Body of pancreas (tissue), 4 donors: ENCODE results near the gene CNOT6. TPM values are rescaled to one million over a fixed set of nuclear protein-coding genes. Genes with fewer than 3 reads are reported as not detected.
"Not testable (repeated sequence)": the region's sequence is repeated elsewhere in the genome, so short reads cannot be mapped to it uniquely, and the experiment has no call there.

Experiments
- ATAC-seq: fragments of 150-250 bp; one replicate; pipeline ENCODE4 v1.9.1; 2016
- DNase-seq, 4 donors: peaks; one replicate each; pipeline ENCODE4 v3.0.0-alpha.2; 2019
- H3K27ac ChIP-seq, 4 donors: fragments of 200-600 bp; sonication (generic); 1 replicate in 3 of 4; 2 replicates in 1 of 4; pipeline versions ENCODE4 v1.5.1 to v1.6.1; 2016 to 2019; ENCODE audit warnings: mild to moderate bottlenecking in 1 of 4, mixed read lengths in 1 of 4, moderate library complexity in 1 of 4
- H3K27me3 ChIP-seq, 2 donors: fragments of 200-600 bp; sonication (generic); one replicate each; pipeline ENCODE4 v1.6.0; 2016; ENCODE audit warnings: mild to moderate bottlenecking in 1 of 2
- H3K36me3 ChIP-seq, 2 donors: fragments of 200-600 bp; sonication (generic); replicated peaks in 1 of 2; 2 replicates each; pipeline ENCODE4 v1.5.1; 2016; ENCODE audit warnings: low read depth in 2 of 2; ENCODE audit not compliant: insufficient read depth in 1 of 2
- H3K4me1 ChIP-seq: fragments of 200-600 bp; sonication (generic); one replicate; pipeline ENCODE4 v1.6.0; 2016
- H3K4me3 ChIP-seq, 2 donors: fragments of 200-600 bp; sonication (generic); 1 replicate in 1 of 2; 2 replicates in 1 of 2; pipeline ENCODE4 v1.5.1; 2016 to 2019
- H3K9me3 ChIP-seq, 3 donors: fragments of 200-600 bp; sonication (generic); 1 replicate in 2 of 3; 2 replicates in 1 of 3; pipeline ENCODE4 v1.5.1; 2016
- POLR2A ChIP-seq, 3 donors: fragments of 450-650 bp; IDR thresholded peaks; one replicate each; pipeline ENCODE4 v1.6.1; 2016; ENCODE audit warnings: antibody characterized with exemption in 3 of 3, mild to moderate bottlenecking in 2 of 3
- WGBS, 2 donors: methylation state at CpG; one replicate each; pipeline ENCODE4 v1.1.5; 2017; 5-methylcytosine and 5-hydroxymethylcytosine counted together
- intact Hi-C: fragments of 100-400 bp; cut with DNase I; formaldehyde crosslinking; loops from one replicate; pipeline ENCODE4 v1.15.1; 2023
- total RNA-seq, 2 donors: library from RNA; depleted of rRNA; stranded (reverse); fragments of >200 nt; gene quantifications; one replicate each; pipeline ENCODE4 v1.1.0, GENCODE V29; 2016
- TF ChIP-seq, protein P1 (sequence below), 7 experiments: fragments of 450-650 bp in 4 of 7; fragments of 200-600 bp in 3 of 7; sonication (generic) in 3 of 7; IDR thresholded peaks; one replicate each; pipeline ENCODE4 v1.5.1; 2016 to 2019; ENCODE audit warnings: antibody characterized with exemption in 7 of 7

CNOT6 gene
- total RNA-seq, 2 donors from 2014 or later, result 4.0 to 7.5 TPM

DNA sequence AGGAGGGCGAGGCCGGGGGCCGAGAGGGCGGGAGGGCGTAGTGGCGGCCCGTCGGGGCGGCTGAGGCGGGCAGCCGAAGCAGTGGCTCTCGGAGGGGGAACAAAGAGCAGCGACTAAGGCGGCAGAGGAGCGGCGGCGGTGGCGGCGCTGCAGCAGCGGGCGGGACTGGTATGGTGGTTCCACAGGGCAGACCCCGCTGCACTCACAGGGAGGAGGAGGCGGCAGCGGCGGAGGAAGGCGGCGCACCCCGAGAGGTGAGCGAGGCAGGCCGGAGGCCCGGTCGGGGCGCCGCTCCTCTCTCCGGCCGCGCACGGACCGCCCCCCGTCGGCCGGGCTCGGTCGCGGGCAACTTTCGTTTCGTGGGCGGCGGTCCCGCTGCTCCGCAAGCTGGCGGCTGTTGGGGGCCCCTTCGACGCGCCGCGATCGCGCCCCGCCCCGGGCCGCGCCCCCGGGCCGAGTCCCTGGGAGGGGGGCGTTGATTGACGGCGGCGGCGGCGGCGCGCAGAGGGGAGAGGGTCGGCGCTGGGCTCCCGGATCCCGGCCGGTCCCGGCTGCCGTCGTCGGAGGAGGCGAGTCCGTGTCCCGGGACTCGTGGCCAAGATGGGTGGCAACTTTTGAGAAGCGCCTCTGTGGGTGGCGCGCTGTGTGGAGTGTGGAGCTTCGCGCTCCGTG is 467 bp downstream of the CNOT6 start:
- TF ChIP-seq, protein P1, sequence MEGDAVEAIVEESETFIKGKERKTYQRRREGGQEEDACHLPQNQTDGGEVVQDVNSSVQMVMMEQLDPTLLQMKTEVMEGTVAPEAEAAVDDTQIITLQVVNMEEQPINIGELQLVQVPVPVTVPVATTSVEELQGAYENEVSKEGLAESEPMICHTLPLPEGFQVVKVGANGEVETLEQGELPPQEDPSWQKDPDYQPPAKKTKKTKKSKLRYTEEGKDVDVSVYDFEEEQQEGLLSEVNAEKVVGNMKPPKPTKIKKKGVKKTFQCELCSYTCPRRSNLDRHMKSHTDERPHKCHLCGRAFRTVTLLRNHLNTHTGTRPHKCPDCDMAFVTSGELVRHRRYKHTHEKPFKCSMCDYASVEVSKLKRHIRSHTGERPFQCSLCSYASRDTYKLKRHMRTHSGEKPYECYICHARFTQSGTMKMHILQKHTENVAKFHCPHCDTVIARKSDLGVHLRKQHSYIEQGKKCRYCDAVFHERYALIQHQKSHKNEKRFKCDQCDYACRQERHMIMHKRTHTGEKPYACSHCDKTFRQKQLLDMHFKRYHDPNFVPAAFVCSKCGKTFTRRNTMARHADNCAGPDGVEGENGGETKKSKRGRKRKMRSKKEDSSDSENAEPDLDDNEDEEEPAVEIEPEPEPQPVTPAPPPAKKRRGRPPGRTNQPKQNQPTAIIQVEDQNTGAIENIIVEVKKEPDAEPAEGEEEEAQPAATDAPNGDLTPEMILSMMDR (IDR thresholded peaks at IDR 0.05), result peak in 1 of 7 experiments; percentile 9
- peak in 2 of 3 donors; percentile 21 to 28 for TF ChIP-seq POLR2A (IDR thresholded peaks at IDR 0.05)
- WGBS, 2 donors, result 0% methylated on average over 26 to 54 of the region's 92 CpGs
- DNase-seq (peak; percentile 24 to 44 (median 30)), ATAC-seq (peak; percentile 25)
- peak overlapping the region; percentile 77 to 78 for H3K4me3 ChIP-seq
- H3K27ac ChIP-seq, result peak overlapping the region; percentile 85 to 94 (median 89)
- intact Hi-C loops, result no loop called here
- H3K9me3 ChIP-seq, result no peaks in the 10 kb centered on the region
- no peaks in the 10 kb centered on the region for H3K36me3 ChIP-seq
- no peaks in the 10 kb centered on the region for H3K27me3 ChIP-seq
- H3K4me1 ChIP-seq, result peaks cover 23% of the 10 kb centered on the region

DNA sequence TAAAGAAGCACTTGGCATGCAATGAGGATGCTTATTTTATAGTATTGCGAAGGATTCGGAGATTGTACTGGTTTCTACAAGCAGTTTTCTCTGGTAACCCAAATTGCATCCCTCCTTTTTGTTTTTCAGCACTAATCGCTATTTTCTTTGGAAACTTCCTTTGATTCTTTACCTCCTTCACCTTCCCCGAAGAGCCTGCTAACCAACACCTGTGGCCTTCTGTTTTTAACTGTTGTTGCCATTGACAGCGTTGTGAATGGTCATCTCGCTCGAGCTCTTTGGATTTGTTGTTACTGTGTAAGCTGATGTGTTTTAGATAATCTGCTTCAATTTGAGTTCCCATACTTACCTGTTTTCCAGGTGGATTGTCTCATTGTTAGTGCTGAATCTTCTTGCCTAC is 1.1 kb downstream of the CNOT6 start:
- peak overlapping the region; percentile 77 to 78 for H3K4me3 ChIP-seq
- intact Hi-C loops, result no loop called here
- DNase-seq, result no peak
- peaks cover 23% of the 10 kb centered on the region for H3K4me1 ChIP-seq
- 5 to 13% methylated on average over 7 of the region's 7 CpGs for WGBS, 2 donors
- ATAC-seq, result no peak
- no peaks in the 10 kb centered on the region for H3K9me3 ChIP-seq
- TF ChIP-seq, protein P1 (IDR thresholded peaks at IDR 0.05), result no peak
- TF ChIP-seq POLR2A (IDR thresholded peaks at IDR 0.05), result no peak
- H3K27me3 ChIP-seq, result no peaks in the 10 kb centered on the region
- H3K36me3 ChIP-seq, result no peaks in the 10 kb centered on the region
- peak overlapping the region in 3 of 4 donors; percentile 85 to 94 (median 88) for H3K27ac ChIP-seq

DNA sequence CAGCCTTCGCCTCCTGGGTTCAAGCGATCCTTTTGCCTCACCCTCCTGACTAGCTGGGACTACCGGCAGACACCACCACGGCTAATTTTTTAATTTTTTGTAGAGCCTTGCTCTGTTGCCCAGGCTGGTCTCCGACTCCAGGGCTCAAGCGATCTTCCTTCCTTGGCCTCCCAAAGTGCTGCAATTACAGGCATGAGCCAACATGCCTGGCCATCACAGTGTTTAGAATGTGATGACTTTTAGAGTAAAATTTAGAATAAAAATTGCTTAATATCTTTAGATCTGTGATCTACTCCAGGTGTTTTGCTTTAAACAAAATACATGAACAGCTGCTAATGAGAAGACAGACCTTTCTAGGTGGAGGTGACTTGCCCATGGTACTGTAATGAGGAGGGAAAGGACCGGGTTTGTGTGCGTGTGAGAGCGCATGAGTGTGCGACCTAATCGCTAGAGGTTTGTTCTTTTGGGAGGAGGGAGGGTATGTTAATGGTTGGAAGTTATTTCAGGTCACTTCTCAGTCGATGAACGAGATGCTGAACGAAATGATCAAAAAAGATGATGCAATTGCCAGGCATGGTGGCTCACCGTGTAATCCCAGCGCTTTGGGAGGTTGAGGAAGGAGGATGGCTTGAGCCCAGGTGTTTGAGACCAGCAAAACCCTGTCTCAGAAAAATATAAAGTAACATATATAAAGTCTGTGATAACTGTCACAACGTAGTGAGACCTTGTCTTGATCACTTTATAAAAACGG is 2.0 kb downstream of the CNOT6 start:
- no peak overlapping the region for H3K4me3 ChIP-seq
- intact Hi-C loops, result no loop called here
- ATAC-seq, result no peak

DNA sequence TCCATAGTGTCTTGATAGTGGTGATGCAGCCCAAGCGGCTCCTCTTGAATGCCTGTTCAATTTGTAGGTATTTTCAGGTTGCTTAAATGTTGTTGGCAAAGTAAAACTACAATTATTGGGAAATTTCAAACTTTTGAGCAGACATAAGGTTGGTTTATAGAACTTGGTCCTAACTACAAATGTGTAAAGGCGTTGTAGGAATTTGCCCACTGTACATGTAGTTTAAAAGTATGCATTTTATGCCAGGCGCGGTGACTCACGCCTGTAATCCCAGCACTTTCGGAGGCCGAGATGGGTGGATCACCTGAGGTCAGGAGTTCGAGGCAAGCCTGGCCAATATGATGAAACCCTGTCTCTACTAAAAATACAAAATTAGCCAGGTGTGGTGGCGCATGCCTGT is 2.6 kb downstream of the CNOT6 start:
- H3K9me3 ChIP-seq, H3K4me3 ChIP-seq, intact Hi-C loops, H3K36me3 ChIP-seq, H3K27ac ChIP-seq, ATAC-seq, H3K27me3 ChIP-seq, DNase-seq: not testable (repeated sequence)
- 92 to 97% methylated on average over 9 of the region's 9 CpGs for WGBS, 2 donors
- peaks cover 23% of the 10 kb centered on the region for H3K4me1 ChIP-seq

More for the DNA sequence above, 2.0 kb downstream of the CNOT6 start:
- DNase-seq, result no peak
- no peak overlapping the region for H3K27ac ChIP-seq
- no peaks in the 10 kb centered on the region for H3K27me3 ChIP-seq
- no peaks in the 10 kb centered on the region for H3K9me3 ChIP-seq
- H3K4me1 ChIP-seq, result peaks cover 23% of the 10 kb centered on the region
- WGBS, 2 donors, result 85 to 88% methylated on average over 18 of the region's 18 CpGs
- H3K36me3 ChIP-seq, result no peaks in the 10 kb centered on the region
- no peak for TF ChIP-seq POLR2A (IDR thresholded peaks at IDR 0.05)
- TF ChIP-seq, protein P1 (IDR thresholded peaks at IDR 0.05), result no peak

DNA sequence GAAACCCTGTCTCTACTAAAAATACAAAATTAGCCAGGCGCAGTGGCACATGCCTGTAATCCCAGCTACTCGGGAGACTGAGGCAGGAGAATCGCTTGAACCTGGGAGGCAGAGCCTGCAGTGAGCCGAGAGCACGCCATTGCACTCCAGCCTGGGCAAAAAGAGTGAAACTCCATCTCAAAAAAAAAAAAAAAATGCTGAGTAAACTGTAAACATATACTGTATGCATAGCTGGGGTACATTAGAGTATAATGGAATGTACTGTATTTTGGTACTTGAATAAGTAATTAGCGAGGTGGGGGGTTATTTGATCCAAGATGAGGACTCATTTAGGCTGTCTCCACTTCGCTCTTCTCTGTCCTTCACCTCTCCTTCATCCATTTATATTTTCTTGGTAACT is 3.7 kb downstream of the CNOT6 start:
- H3K9me3 ChIP-seq, H3K27me3 ChIP-seq, ATAC-seq, H3K36me3 ChIP-seq, DNase-seq, H3K4me3 ChIP-seq, intact Hi-C loops, H3K27ac ChIP-seq: not testable (repeated sequence)
- 80 to 93% methylated on average over 7 of the region's 7 CpGs for WGBS, 2 donors
- H3K4me1 ChIP-seq, result peaks cover 23% of the 10 kb centered on the region
